Measurements from ENCODE around the gene TM9SF1. TPM values are rescaled to one million over a fixed set of nuclear protein-coding genes. Genes with fewer than 3 reads are reported as not detected.

TM9SF1 gene, protein sequence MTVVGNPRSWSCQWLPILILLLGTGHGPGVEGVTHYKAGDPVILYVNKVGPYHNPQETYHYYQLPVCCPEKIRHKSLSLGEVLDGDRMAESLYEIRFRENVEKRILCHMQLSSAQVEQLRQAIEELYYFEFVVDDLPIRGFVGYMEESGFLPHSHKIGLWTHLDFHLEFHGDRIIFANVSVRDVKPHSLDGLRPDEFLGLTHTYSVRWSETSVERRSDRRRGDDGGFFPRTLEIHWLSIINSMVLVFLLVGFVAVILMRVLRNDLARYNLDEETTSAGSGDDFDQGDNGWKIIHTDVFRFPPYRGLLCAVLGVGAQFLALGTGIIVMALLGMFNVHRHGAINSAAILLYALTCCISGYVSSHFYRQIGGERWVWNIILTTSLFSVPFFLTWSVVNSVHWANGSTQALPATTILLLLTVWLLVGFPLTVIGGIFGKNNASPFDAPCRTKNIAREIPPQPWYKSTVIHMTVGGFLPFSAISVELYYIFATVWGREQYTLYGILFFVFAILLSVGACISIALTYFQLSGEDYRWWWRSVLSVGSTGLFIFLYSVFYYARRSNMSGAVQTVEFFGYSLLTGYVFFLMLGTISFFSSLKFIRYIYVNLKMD
- 69.5 and 81.8 TPM in 2 replicates for total RNA-seq
- long read RNA-seq, transcript TM9SF1-202 (5 exons, 2,055 nt): minor isoform, 5 of 366 reads
- long read RNA-seq, transcript TM9SF1-205 (3 exons, 904 nt): minor isoform, 5 of 366 reads
- long read RNA-seq, transcript TM9SF1-201 (6 exons, 2,452 nt): major isoform, 236 of 366 reads
- long read RNA-seq, transcript TM9SF1-207 (3 exons, 961 nt): minor isoform, 5 of 366 reads
- long read RNA-seq, partial matches to known transcripts: 69 of 366 reads
- long read RNA-seq, other reads (novel, unspliced or antisense): 43 of 366 reads

GRCh38 chr14:24195186-24196070 lies at the start of gene TM9SF1:
TM9SF1 (minus strand) TSS chr14:24195441; CDS start chr14:24195019, 422 bp downstream.
- TF ChIP-seq, protein P1, sequence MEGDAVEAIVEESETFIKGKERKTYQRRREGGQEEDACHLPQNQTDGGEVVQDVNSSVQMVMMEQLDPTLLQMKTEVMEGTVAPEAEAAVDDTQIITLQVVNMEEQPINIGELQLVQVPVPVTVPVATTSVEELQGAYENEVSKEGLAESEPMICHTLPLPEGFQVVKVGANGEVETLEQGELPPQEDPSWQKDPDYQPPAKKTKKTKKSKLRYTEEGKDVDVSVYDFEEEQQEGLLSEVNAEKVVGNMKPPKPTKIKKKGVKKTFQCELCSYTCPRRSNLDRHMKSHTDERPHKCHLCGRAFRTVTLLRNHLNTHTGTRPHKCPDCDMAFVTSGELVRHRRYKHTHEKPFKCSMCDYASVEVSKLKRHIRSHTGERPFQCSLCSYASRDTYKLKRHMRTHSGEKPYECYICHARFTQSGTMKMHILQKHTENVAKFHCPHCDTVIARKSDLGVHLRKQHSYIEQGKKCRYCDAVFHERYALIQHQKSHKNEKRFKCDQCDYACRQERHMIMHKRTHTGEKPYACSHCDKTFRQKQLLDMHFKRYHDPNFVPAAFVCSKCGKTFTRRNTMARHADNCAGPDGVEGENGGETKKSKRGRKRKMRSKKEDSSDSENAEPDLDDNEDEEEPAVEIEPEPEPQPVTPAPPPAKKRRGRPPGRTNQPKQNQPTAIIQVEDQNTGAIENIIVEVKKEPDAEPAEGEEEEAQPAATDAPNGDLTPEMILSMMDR (IDR thresholded peaks at IDR 0.05): no peak
- peak; percentile 94 for DNase-seq (ENCODE audit: extremely low spot score, unreplicated experiment)
- Mint-ChIP-seq H3K27me3 (ENCODE audit: unreplicated experiment) (no peaks in the 10 kb centered on the region), H3K4me1 (ENCODE audit: unreplicated experiment) (peaks cover 37% of the 10 kb centered on the region), H3K4me3 (ENCODE audit: unreplicated experiment) (peak within 1 kb of the TSS; percentile 88), H3K9me3 (ENCODE audit: unreplicated experiment) (no peaks in the 10 kb centered on the region), H3K36me3 (ENCODE audit: unreplicated experiment) (peaks cover 20% of the 10 kb centered on the region), H3K27ac (ENCODE audit: unreplicated experiment) (peak within 1 kb of the TSS; percentile 95)

DNA sequence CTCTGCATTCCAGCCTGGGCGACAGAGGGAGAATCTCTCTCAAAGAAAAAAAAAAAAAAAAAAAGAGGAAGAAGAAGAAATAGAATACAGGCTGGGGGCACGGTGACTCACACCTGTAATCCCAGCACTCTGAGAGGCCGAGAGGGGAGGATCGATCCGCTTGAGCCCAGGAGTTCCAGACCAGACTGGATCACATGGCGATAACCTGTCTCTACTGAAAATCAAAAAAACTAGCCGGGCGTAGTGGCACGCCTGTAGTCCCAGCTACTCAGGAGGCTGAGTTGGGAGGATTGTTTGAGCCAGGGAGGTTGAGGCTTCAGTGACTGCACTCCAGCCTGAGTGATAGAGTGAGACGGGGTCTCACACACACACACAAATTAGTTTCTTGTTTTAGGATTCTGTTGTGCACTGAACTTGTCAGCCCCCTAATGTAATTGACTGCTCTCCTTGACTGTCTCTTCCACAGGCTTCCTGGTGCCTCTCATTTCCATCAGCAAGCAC lies 48.1 kb upstream of the TM9SF1 start:
- H3K4me3 Mint-ChIP-seq (ENCODE audit: unreplicated experiment): peak overlapping the region; percentile 88
- peaks cover 15% of the 10 kb centered on the region for H3K36me3 Mint-ChIP-seq (ENCODE audit: unreplicated experiment)
- peaks cover 45% of the 10 kb centered on the region for H3K4me1 Mint-ChIP-seq (ENCODE audit: unreplicated experiment)
- TF ChIP-seq, protein P1 (IDR thresholded peaks at IDR 0.05): no peak
- no peaks in the 10 kb centered on the region for H3K9me3 Mint-ChIP-seq (ENCODE audit: unreplicated experiment)
- DNase-seq (ENCODE audit: extremely low spot score, unreplicated experiment): no peak
- H3K27ac Mint-ChIP-seq (ENCODE audit: unreplicated experiment): peak overlapping the region; percentile 100
- H3K27me3 Mint-ChIP-seq (ENCODE audit: unreplicated experiment): no peaks in the 10 kb centered on the region

GRCh38 chr14:24241829-24242443 lies 46.7 kb upstream of the TM9SF1 start:
- Mint-ChIP-seq H3K9me3 (ENCODE audit: unreplicated experiment) (no peaks in the 10 kb centered on the region), H3K36me3 (ENCODE audit: unreplicated experiment) (peaks cover 30% of the 10 kb centered on the region), H3K27ac (ENCODE audit: unreplicated experiment) (peak overlapping the region; percentile 100), H3K27me3 (ENCODE audit: unreplicated experiment) (no peaks in the 10 kb centered on the region), H3K4me1 (ENCODE audit: unreplicated experiment) (peaks cover 44% of the 10 kb centered on the region), H3K4me3 (ENCODE audit: unreplicated experiment) (peak overlapping the region; percentile 88)
- TF ChIP-seq, protein P1 (IDR thresholded peaks at IDR 0.05): peak; percentile 63
- peak; percentile 97 for DNase-seq (ENCODE audit: extremely low spot score, unreplicated experiment)

DNA sequence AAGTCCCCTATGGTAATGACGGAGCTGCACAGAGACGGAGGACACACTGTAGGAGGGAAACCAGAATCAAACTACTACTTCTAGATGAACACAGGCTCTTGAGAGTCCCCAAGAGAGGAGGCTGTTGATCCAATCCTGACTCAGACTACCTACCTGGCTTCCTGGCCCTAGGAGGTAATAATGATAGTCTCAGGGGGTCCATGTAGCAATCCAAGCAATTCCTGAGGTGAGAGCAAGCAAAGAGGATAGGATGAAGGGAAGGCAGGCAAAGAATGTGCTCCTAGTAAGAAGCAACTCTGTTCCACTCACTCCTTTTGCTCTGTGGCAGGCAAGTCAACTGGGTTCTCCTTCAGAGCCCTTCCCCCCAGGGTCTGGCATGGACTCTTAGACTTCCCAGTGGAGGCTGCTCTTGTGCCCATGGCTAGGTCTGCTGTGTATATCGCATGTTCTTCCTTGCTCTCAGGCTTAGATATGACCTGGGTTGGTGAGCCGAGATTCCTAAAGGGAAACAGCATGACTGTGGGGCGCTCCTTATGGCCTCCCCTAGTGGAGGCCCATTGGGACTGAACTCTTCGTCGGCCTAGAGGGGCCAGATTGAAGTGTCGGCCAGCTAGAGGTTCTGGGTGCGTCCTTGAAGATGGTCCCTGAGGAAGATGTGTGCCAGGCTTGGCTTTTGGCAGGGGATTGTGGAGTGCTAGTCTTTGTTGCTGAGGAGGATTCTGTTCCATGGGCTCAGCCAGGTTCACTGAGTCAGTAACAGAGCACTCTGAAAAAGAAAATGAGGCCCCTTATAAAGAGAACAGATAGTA lies 45.1 kb upstream of the TM9SF1 start:
- peaks cover 45% of the 10 kb centered on the region for H3K4me1 Mint-ChIP-seq (ENCODE audit: unreplicated experiment)
- no peaks in the 10 kb centered on the region for H3K27me3 Mint-ChIP-seq (ENCODE audit: unreplicated experiment)
- H3K9me3 Mint-ChIP-seq (ENCODE audit: unreplicated experiment): no peaks in the 10 kb centered on the region
- H3K27ac Mint-ChIP-seq (ENCODE audit: unreplicated experiment): peak overlapping the region; percentile 34
- TF ChIP-seq, protein P1 (IDR thresholded peaks at IDR 0.05): no peak
- peak overlapping the region; percentile 88 for H3K4me3 Mint-ChIP-seq (ENCODE audit: unreplicated experiment)
- no peak for DNase-seq (ENCODE audit: extremely low spot score, unreplicated experiment)
- H3K36me3 Mint-ChIP-seq (ENCODE audit: unreplicated experiment): peaks cover 43% of the 10 kb centered on the region

Data from osteocyte (in vitro differentiated cells).